Subcutaneous adipose tissue (tissue), 4 donors: ENCODE results near the gene SCARF1. TPM values are rescaled to one million over a fixed set of nuclear protein-coding genes. Genes with fewer than 3 reads are reported as not detected.

Experiments used
- CTCF ChIP-seq: fragments of 450-650 bp; IDR thresholded peaks from one replicate; pipeline ENCODE4 v1.5.1; 2016; ENCODE audit warnings: low read depth, mild to moderate bottlenecking, control low read depth, antibody characterized with exemption, moderate library complexity
- total RNA-seq, 4 donors: library from RNA; depleted of rRNA; stranded (reverse); fragments of >200 nt; gene quantifications; one replicate each; pipeline ENCODE4 v1.1.0, GENCODE V29; 2016

SCARF1 gene
- total RNA-seq, 4 donors from 2014 or later: 5.4 to 39.2 (median 9.9) TPM

GRCh38 chr17:1649844-1650501, 4.4 kb upstream of the SCARF1 start, which contains the start of gene RILP:
Gene RILP (minus strand): TSS chr17:1649866. CDS start chr17:1649804, 62 bp downstream.
- no peak for TF ChIP-seq CTCF

- TF ChIP-seq CTCF: no peak
Observed at GRCh38 chr17:1648963-1649843, 3.7 kb upstream of the SCARF1 start.

- no peak for TF ChIP-seq CTCF
Observed at GRCh38 chr17:1648173-1648962, 2.8 kb upstream of the SCARF1 start.

- TF ChIP-seq CTCF: no peak
Observed at GRCh38 chr17:1647802-1648171, 2.3 kb upstream of the SCARF1 start.

GRCh38 chr17:1646199-1646875, 805 bp upstream of the SCARF1 start:
- TF ChIP-seq CTCF: no peak

- TF ChIP-seq CTCF: no peak
Observed at GRCh38 chr17:1644493-1645206, 882 bp downstream of the SCARF1 start.
